Measurements from ENCODE around the gene BTF3. TPM values are rescaled to one million over a fixed set of nuclear protein-coding genes. Genes with fewer than 3 reads are reported as not detected.
A peak's percentile ranks its signal among the peaks of the same experiment; 100 is the strongest.
"Not testable (repeated sequence)": the region's sequence is repeated elsewhere in the genome, so short reads cannot be mapped to it uniquely, and the experiment has no call there.

BTF3 gene
- total and polyA plus RNA-seq, 9 of the 15 experiments (the other 6 are each of a cell fraction or from before 2014, with no cell fraction given): 534 to 1,637 (median 848) TPM

DNA sequence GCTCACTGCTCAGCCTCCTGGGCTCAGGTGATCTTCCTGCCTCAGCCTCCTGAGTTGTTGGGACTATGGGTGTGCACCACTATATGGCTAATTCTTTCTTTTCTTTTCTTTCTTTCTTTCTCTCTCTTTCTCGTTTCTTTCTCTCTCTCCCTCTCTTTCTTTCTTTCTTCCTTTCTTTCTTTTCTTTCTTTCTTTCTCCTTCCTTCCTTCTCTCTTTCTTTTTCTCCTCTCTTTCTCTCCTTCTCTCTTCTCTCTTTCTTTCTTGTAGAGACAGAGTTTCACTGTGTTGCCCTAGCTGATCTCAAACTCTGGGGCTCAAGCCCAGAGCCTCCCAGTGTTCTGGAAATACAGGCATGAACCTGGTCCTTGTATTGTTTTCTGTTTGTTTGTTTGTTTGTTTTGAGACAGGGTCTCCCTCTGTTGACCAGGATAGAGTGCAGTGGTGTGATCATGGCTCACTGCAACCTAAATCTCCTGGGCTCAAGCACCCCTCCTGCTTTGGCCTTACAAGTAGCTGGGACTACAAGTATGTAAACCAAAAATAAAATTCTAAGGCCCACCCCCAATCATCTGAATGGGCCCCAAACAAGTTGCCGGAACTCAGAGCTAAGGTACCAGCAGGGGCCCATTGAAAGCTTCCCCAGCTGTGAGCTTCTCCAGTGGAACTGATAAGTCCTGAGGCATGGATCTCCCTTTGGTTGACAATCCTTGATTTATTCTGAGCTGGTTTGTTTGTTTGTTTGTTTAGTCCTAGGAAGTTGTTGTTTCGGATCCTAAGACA lies 11.9 kb upstream of the BTF3 start:
- no peaks in the 10 kb centered on the region for H3K36me3 ChIP-seq (ENCODE audit: control insufficient read depth, insufficient read depth, low read length)
- intact Hi-C loops (cut with micrococcal nuclease) (no loop called here), in situ Hi-C loops (cut with MboI) (no loop called here)
- H3K9ac ChIP-seq (ENCODE audit: insufficient read depth in 1 of 2, low read depth in 2 of 2, low read length in 2 of 2): no peak overlapping the region
- CTCF ChIA-PET (ENCODE audit: low intra/inter-chr PET ratio): no interaction called here
- no peaks in the 10 kb centered on the region for H3K9me1 ChIP-seq (ENCODE audit: control insufficient read depth, insufficient read depth, low read length)
- no peaks in the 10 kb centered on the region for H3K27me3 ChIP-seq (ENCODE audit: control insufficient read depth in 2 of 2, insufficient read depth in 2 of 2, low read length in 2 of 2)
- WGBS (ENCODE audit: insufficient coverage, low coverage, missing lambda C conversion rate): 33% methylated on average over 3 of the region's 3 CpGs
- no peak overlapping the region for H3K4me2 ChIP-seq (ENCODE audit: insufficient read depth, low read length)
- H2AFZ ChIP-seq (ENCODE audit: low read depth, low read length): 0 out of 2 replicates have a peak overlapping the region, but pooled peaks have one; percentile 36
- BruUV-seq (replicated peaks): no TSS peak
- no peaks in the 10 kb centered on the region for H3K79me2 ChIP-seq (ENCODE audit: control insufficient read depth, insufficient read depth, low read length)
- H3K4me1 ChIP-seq (replicated peaks in 1 of 2; ENCODE audit: control insufficient read depth in 2 of 2, insufficient read depth in 2 of 2, low read length in 2 of 2): peaks cover 16 to 31% of the 10 kb centered on the region in 2 experiments
- no peaks in the 10 kb centered on the region for H4K20me1 ChIP-seq (replicated peaks; ENCODE audit: control insufficient read depth, insufficient read depth, low read length)
- ATAC-seq: no peak
- H3K27ac ChIP-seq (ENCODE audit: extremely low read depth, low read depth, low read length): no peak overlapping the region
- no peak for DNase-seq (ENCODE audit: extremely low read depth in 1 of 4, low spot score in 3 of 4)
- no peak for FAIRE-seq
- POLR2A ChIA-PET: interaction anchor here (0.6 to 1.6 kb wide), 4 partner anchors 11 to 38 kb away, joined by 3 to 9 read pairs (median 4); partner anchors contain the start of genes BTF3 and FOXD1
- no peak overlapping the region for H3K4me3 ChIP-seq
- no peaks in the 10 kb centered on the region for H3K9me3 ChIP-seq (replicated peaks; ENCODE audit: control insufficient read depth, insufficient read depth, low read depth, low read length)
- TF ChIP-seq ZNF512 (tag; IDR thresholded peaks at IDR 0.05): peak; percentile 93
- TF ChIP-seq TSC22D4 (tag; IDR thresholded peaks at IDR 0.05): no peak
- no peak for TF ChIP-seq TEAD2 (tag; IDR thresholded peaks at IDR 0.05)
- TF ChIP-seq PML (IDR thresholded peaks at IDR 0.05; ENCODE audit: low read length): no peak

DNA sequence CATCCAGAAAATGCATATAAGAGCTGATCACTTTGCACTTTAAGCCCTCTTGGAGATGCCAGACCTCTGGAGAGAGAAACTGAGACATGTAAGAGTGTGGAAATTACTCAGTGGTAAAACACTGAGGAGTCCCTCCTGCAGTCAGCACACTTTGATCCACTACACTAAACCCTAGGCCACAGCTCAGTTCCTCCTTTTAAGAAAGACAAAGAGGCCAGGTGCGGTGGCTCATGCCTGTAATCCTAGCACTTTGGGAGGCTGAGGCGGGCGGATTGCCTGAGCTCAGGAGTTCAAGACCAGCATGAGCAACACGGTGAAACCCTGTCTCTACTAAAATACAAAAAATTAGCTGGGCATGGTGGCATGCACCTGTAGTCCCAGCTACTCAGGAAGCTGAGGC lies 11.0 kb upstream of the BTF3 start:
- H3K4me2 ChIP-seq (ENCODE audit: insufficient read depth, low read length); ATAC-seq; H3K79me2 ChIP-seq (ENCODE audit: control insufficient read depth, insufficient read depth, low read length); DNase-seq (ENCODE audit: extremely low read depth in 1 of 4, low spot score in 3 of 4); H3K4me3 ChIP-seq; BruUV-seq (replicated peaks); H3K9me3 ChIP-seq (replicated peaks; ENCODE audit: control insufficient read depth, insufficient read depth, low read depth, low read length); H4K20me1 ChIP-seq (replicated peaks; ENCODE audit: control insufficient read depth, insufficient read depth, low read length); H3K9ac ChIP-seq (ENCODE audit: insufficient read depth in 1 of 2, low read depth in 2 of 2, low read length in 2 of 2); intact Hi-C loops (cut with micrococcal nuclease); H3K27me3 ChIP-seq (ENCODE audit: control insufficient read depth in 2 of 2, insufficient read depth in 2 of 2, low read length in 2 of 2); H3K36me3 ChIP-seq (ENCODE audit: control insufficient read depth, insufficient read depth, low read length); FAIRE-seq; H3K27ac ChIP-seq (ENCODE audit: extremely low read depth, low read depth, low read length); H2AFZ ChIP-seq (ENCODE audit: low read depth, low read length); H3K9me1 ChIP-seq (ENCODE audit: control insufficient read depth, insufficient read depth, low read length); in situ Hi-C loops (cut with MboI); CTCF ChIA-PET (ENCODE audit: low intra/inter-chr PET ratio): not testable (repeated sequence)
- peaks cover 16 to 26% of the 10 kb centered on the region in 2 experiments for H3K4me1 ChIP-seq (replicated peaks in 1 of 2; ENCODE audit: control insufficient read depth in 2 of 2, insufficient read depth in 2 of 2, low read length in 2 of 2)
- POLR2A ChIA-PET: interaction anchor here (0.7 to 1.6 kb wide), 4 partner anchors 10 to 39 kb away, joined by 4 to 9 read pairs (median 4); partner anchors contain the start of genes BTF3 and FOXD1
- 70% methylated on average over 2 of the region's 4 CpGs for WGBS (ENCODE audit: insufficient coverage, low coverage, missing lambda C conversion rate)
